NCI-H2227 (cell line): ENCODE data around the gene MTMR11.
A peak's percentile ranks its signal among the peaks of the same experiment; 100 is the strongest.
"Not testable (repeated sequence)": the region's sequence is repeated elsewhere in the genome, so short reads cannot be mapped to it uniquely, and the experiment has no call there.

ENCODE experiments used
- DNase-seq: peaks from one replicate; lab custom pipeline; 2025; ENCODE audit not compliant: unreplicated experiment; lab: John Stamatoyannopoulos, UW

MTMR11 gene

GRCh38 chr1:149936170-149936991 is at the start of gene MTMR11:
Gene MTMR11, minus strand, starts transcription at chr1:149936879. Its CDS starts 232 bp downstream, at chr1:149936647.
- DNase-seq: peak; percentile 32

GRCh38 chr1:149979972-149980540 is 43.4 kb upstream of the MTMR11 start:
- no peak for DNase-seq

GRCh38 chr1:149979245-149979971 is 42.7 kb upstream of the MTMR11 start:
- no peak for DNase-seq

DNA sequence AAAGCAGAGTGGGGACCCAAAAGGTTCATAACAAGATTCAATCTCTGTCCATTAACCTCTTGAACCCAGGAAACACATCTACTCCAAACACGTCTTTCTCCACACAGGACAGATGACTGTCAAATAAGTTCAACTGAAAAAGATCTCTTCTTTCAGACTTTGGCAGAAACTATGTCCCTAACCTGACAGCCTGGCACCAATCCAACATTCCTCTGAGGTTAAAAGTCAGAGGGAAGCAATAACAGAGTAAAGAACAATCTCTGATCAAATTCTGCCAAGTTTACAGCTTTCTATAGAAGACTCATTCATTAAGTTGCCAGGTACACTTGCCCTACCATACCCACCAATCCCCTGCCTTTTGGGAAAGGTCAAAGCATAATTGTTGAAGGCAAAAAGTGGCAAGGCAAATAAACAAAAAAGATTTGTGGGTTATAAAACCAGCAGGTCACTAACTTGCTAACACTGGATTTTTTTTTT is 41.9 kb upstream of the MTMR11 start:
- no peak for DNase-seq

GRCh38 chr1:149977345-149977744 is 40.7 kb upstream of the MTMR11 start:
- DNase-seq: no peak

DNA sequence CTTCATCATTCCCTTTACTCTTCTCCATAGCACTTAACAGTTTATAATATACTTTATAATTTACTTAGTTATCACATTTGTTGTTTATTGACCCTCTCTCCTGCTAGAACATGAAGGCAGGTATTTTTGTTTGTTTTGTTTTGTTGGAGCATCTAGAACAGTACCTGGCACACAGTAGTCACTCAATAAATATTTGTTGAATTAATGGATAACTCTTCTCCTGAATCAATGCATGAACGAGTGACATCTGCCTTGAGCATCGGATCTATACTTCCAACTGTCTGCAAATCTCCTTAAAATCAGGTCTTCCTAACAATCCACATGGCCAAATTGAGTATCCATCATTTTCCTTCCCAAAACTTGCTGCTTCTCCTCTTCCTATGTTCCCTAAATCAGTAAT is 35.9 kb upstream of the MTMR11 start:
- DNase-seq: no peak

GRCh38 chr1:149967646-149968045 is 31.0 kb upstream of the MTMR11 start:
- DNase-seq: no peak

GRCh38 chr1:149967041-149967440 is 30.4 kb upstream of the MTMR11 start:
- DNase-seq: no peak

DNA sequence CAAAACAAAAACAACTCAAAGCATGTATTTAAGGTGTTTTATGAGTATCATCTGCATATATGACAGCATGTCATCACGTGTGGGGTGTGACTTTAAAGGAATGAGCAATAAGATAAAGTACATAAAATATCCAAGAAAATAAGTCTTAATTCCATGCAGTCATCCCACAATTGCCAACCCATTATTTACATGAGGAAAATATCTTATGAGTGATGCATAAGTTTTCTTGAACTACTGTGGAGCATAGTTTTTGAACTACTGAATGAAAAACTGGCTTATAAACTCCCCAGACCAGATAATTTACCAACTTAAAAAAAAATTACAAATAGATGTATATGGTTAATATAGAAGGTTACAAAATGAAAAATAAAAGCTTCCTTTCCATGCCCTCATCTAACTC is 29.7 kb upstream of the MTMR11 start:
- no peak for DNase-seq

DNA sequence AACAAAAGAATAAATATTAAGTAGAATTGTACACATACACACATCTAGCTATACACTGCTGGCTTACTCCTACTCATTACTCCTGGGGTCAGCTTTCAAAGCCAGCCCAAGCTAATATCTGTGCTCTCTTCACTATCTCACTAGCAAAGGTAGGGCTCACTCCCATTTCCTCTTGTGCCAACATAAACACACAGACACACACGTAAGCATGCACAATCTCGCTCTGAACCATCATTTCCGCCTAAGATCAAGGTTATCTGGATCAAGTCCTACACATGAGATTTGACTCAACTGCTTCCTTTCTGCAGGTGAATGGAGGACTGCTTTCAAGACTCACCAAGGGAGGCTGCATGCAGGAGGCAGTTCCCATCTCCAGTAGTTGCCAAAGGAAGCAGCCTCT is 28.8 kb upstream of the MTMR11 start:
- no peak for DNase-seq

GRCh38 chr1:149963358-149963757 is 26.7 kb upstream of the MTMR11 start:
- DNase-seq: no peak

GRCh38 chr1:149962736-149963135 is 26.1 kb upstream of the MTMR11 start:
- no peak for DNase-seq

GRCh38 chr1:149962039-149962647 is 25.5 kb upstream of the MTMR11 start:
- peak; percentile 77 for DNase-seq

DNA sequence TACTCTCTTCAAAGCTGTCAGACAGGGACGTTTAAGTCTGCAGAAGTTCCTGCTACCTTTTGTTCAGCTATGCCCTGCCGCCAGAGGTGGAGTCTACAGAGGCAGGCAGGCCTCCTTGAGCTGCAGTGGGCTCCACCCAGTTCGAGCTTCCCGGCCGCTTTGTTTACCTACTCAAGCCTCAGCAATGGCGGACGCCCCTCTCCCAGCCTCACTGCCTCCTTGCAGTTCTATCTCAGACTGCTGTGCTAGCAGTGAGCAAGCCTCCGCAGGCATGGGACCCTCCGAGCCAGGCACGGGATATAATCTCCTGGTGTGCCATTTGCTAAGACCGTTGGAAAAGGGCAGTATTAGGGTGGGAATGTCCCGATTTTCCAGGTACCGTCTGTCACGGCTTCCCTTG is 20.9 kb upstream of the MTMR11 start:
- DNase-seq: not testable (repeated sequence)

- DNase-seq: no peak
These were observed 13.2 kb upstream of the MTMR11 start for GRCh38 chr1:149949911-149950310.

DNA sequence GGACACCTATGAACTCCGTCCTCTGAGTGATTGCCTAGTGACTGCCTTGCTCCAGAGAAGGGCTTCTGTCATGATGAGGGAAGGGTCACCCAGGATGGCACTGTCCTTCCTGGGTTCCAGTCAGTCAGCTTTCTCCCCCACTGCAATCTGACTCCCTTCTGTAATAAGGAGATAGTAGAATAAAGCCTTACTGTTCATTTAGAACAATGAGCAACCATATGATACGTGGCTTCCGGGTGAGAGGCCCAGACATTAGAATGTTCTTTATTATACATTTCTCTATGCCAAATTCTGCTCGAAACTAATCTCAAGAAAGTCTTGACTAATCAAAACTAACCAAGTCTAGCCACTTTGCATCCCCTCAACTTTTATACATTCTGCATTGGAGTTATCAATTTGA is 8.5 kb upstream of the MTMR11 start:
- no peak for DNase-seq

GRCh38 chr1:149942885-149943284 is 6.2 kb upstream of the MTMR11 start:
- DNase-seq: no peak

- peak; percentile 74 for DNase-seq
These were observed 5.5 kb upstream of the MTMR11 start for GRCh38 chr1:149942207-149942606.

- no peak for DNase-seq
These were observed 3.7 kb upstream of the MTMR11 start for GRCh38 chr1:149940427-149940826.

GRCh38 chr1:149938668-149939003 is 2.0 kb upstream of the MTMR11 start:
- DNase-seq: not testable (repeated sequence)

GRCh38 chr1:149937759-149938158 is 1.1 kb upstream of the MTMR11 start:
- DNase-seq: no peak
